Kidney epithelial cell (primary cell): ENCODE results near the gene ZMIZ1. TPM values are rescaled to one million over a fixed set of nuclear protein-coding genes. Genes with fewer than 3 reads are reported as not detected.

Experiments
- DNase-seq: peaks from one replicate; pipeline ENCODE4 v3.0.0-alpha.2; 2010; ENCODE audit warnings: low read depth
- H3K27me3 ChIP-seq: 2 replicates; pipeline ENCODE4 v1.6.0; 2011; ENCODE audit warnings: low read length; ENCODE audit not compliant: control insufficient read depth, insufficient read depth
- H3K36me3 ChIP-seq: 2 replicates; pipeline ENCODE4 v1.5.1; 2011; ENCODE audit warnings: low read length; ENCODE audit not compliant: control insufficient read depth, insufficient read depth
- H3K4me3 ChIP-seq: 2 replicates; pipeline ENCODE4 v1.5.1; 2011; ENCODE audit warnings: low read depth, mild to moderate bottlenecking, control low read depth, low read length
- CTCF ChIP-seq: IDR thresholded peaks from 2 replicates; pipeline ENCODE4 v1.5.1; 2011; ENCODE audit warnings: mild to moderate bottlenecking, moderate library complexity, low read length, control low read depth, inconsistent platforms; ENCODE audit not compliant: insufficient read depth, poor library complexity, severe bottlenecking
- total RNA-seq: library from RNA; depleted of rRNA; stranded (reverse); fragments of >200 nt; gene quantifications from 2 replicates; pipeline ENCODE4 v1.2.3, GENCODE V29; 2015

ZMIZ1 gene
- total RNA-seq, 1 donor from 2014 or later = 57.5 TPM

- no peak overlapping the region for H3K4me3 ChIP-seq
- DNase-seq = no peak
- H3K27me3 ChIP-seq = no peaks in the 10 kb centered on the region
- no peak for TF ChIP-seq CTCF
- H3K36me3 ChIP-seq = no peaks in the 10 kb centered on the region
Measured at GRCh38 chr10:79046326-79046725, 22.4 kb upstream of the ZMIZ1 start.

GRCh38 chr10:79046741-79047583 lies 21.8 kb upstream of the ZMIZ1 start:
- Histone ChIP-seq H3K27me3 (peaks cover 2% of the 10 kb centered on the region), H3K4me3 (no peak overlapping the region), H3K36me3 (no peaks in the 10 kb centered on the region)
- no peak for DNase-seq
- no peak for TF ChIP-seq CTCF

DNA sequence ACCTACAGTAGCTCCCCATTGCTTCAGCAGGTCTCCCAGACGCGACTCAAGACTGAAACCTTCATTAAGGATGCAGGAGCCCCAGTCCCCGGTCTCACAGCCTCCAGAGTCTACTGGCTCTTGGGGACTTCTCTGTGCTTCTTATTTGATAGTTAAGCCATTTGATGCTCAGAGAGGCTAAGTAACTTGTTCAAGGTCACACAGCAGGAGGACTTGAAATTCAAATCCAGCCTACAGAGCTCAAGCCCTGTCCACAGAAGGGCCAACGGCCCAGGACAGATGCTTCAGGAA lies 21.2 kb upstream of the ZMIZ1 start:
- DNase-seq = no peak
- H3K36me3 ChIP-seq = no peaks in the 10 kb centered on the region
- no peak overlapping the region for H3K4me3 ChIP-seq
- H3K27me3 ChIP-seq = peaks cover 2% of the 10 kb centered on the region
- TF ChIP-seq CTCF = no peak

DNA sequence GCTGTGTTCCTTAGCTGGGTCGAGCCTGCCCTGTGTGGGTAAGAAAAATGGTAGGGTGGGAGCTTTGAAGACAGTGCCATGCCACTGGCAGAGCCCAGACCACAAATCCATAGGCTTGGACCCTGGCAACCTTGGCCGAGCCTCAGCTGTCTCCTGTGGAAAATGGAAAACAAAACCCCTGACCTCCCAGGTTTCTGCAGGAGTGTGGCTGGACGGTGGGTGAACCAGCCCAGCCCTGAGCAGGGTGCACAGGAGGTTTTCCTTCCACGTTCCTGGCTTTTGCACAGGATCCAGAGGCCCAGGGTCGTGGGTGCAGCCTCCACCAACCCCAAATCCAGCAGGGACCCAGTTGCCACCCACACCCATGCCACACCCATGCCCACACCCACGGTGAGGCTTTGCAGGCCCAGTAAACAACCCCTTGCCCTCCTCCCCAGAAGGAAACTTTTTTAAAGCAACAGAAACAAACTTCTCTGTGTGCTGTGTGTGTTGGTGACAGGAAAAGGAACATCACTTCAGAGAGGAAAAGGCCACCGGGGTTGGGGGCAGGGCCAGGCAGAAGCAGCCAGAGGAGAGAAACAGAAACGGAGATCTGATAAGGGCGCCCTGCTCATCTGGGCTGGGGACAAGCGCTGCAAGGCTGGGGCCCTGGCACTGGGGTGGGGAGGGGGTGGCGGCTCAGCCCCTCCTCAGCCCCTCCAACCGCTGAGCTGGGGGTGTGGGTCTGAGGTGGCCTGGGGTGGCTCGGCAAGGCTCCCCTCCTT lies 20.7 kb upstream of the ZMIZ1 start:
- Histone ChIP-seq H3K36me3 (no peaks in the 10 kb centered on the region), H3K27me3 (peaks cover 2% of the 10 kb centered on the region), H3K4me3 (no peak overlapping the region)
- DNase-seq = no peak
- no peak for TF ChIP-seq CTCF

DNA sequence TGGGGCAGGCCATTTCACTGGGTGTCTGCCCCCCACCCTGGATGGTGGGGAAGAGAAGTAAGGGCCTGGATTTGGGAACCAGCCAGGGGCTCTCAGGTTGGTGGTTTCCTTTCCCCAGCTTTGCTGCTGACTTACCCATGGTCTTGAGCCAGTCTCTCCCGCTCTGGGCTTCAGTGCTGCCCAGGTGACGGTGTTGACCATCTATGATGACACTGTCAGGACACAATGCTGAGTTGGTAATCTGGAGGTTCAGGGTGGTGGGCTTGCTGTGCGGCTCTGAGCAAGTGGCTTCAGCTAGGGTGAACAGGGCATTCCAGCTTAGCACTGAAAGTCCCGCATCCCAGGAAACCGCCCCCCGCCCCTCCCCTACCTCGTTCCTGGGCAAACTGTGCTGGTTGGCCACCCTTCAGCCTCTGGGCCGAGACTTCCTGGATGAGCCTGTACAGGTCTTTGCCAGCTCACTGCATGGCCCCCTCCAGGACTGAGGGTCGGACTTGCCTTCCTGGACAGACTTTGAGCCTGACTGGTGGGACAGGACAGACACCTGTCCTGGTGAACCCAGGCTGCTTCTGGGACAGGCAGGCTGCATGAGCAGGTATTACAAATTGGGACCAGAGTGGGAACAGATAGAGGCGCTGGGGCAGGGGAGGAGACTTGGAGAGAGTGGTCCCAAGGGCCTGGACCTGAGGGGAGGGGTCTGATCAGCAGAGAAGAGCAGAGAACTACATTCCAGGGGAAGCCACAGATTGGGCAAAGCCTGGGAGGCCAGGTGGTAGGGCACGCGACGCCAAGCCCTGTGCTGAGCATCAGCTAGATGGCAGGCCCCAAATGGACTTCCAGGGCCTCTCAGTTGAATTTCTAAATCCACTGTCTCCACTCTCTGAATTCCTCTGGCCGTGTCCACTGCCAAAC lies 19.9 kb upstream of the ZMIZ1 start:
- DNase-seq = no peak
- Histone ChIP-seq H3K36me3 (no peaks in the 10 kb centered on the region), H3K27me3 (peaks cover 2% of the 10 kb centered on the region), H3K4me3 (no peak overlapping the region)
- no peak for TF ChIP-seq CTCF
